ENCODE data around the gene CYCS.
"Not testable (repeated sequence)": the region's sequence is repeated elsewhere in the genome, so short reads cannot be mapped to it uniquely, and the experiment has no call there.

The CYCS gene

GRCh38 chr7:25098096-25099046, 26.7 kb downstream of the CYCS start:
- ATAC-seq = peak; percentile 75
- H3K27me3 Mint-ChIP-seq = no peaks in the 10 kb centered on the region

GRCh38 chr7:25095516-25096345, 29.3 kb downstream of the CYCS start:
- no peaks in the 10 kb centered on the region for H3K27me3 Mint-ChIP-seq
- no peak for ATAC-seq
- no peak overlapping the region for H3K4me3 Mint-ChIP-seq
- no peaks in the 10 kb centered on the region for H3K36me3 Mint-ChIP-seq
- no peak overlapping the region for H3K27ac Mint-ChIP-seq
- no peaks in the 10 kb centered on the region for H3K9me3 Mint-ChIP-seq
- H3K4me1 Mint-ChIP-seq = peaks cover 13% of the 10 kb centered on the region

More at GRCh38 chr7:25098096-25099046, 26.7 kb downstream of the CYCS start:
- Mint-ChIP-seq H3K36me3 (no peaks in the 10 kb centered on the region), H3K9me3 (no peaks in the 10 kb centered on the region), H3K27ac (no peak overlapping the region), H3K4me3 (no peak overlapping the region), H3K4me1 (peaks cover 9% of the 10 kb centered on the region)

- H3K27me3 Mint-ChIP-seq = no peaks in the 10 kb centered on the region
- ATAC-seq = peak; percentile 88
These were observed 31.7 kb downstream of the CYCS start for GRCh38 chr7:25093268-25093826.

GRCh38 chr7:25091779-25092178, 33.3 kb downstream of the CYCS start:
- Mint-ChIP-seq H3K36me3 (no peaks in the 10 kb centered on the region), H3K4me3 (no peak overlapping the region), H3K9me3 (no peaks in the 10 kb centered on the region), H3K27me3 (no peaks in the 10 kb centered on the region), H3K4me1 (peaks cover 29% of the 10 kb centered on the region), H3K27ac (no peak overlapping the region)
- no peak for ATAC-seq

More at GRCh38 chr7:25093268-25093826, 31.7 kb downstream of the CYCS start:
- H3K9me3 Mint-ChIP-seq = no peaks in the 10 kb centered on the region
- no peak overlapping the region for H3K27ac Mint-ChIP-seq
- H3K4me3 Mint-ChIP-seq = no peak overlapping the region
- H3K4me1 Mint-ChIP-seq = peaks cover 13% of the 10 kb centered on the region
- H3K36me3 Mint-ChIP-seq = no peaks in the 10 kb centered on the region

- Mint-ChIP-seq H3K9me3 (no peaks in the 10 kb centered on the region), H3K36me3 (no peaks in the 10 kb centered on the region), H3K4me1 (peaks cover 32% of the 10 kb centered on the region), H3K27ac (no peak overlapping the region), H3K27me3 (no peaks in the 10 kb centered on the region), H3K4me3 (no peak overlapping the region)
- ATAC-seq = no peak
These were observed 33.9 kb downstream of the CYCS start for GRCh38 chr7:25091176-25091575.

GRCh38 chr7:25090374-25090773, 34.7 kb downstream of the CYCS start:
- Mint-ChIP-seq H3K9me3 (no peaks in the 10 kb centered on the region), H3K36me3 (no peaks in the 10 kb centered on the region), H3K4me3 (no peak overlapping the region), H3K4me1 (peaks cover 32% of the 10 kb centered on the region), H3K27me3 (no peaks in the 10 kb centered on the region), H3K27ac (no peak overlapping the region)
- no peak for ATAC-seq

GRCh38 chr7:25087855-25088254, 37.2 kb downstream of the CYCS start:
- Mint-ChIP-seq H3K4me3 (no peak overlapping the region), H3K27me3 (no peaks in the 10 kb centered on the region), H3K4me1 (peaks cover 19% of the 10 kb centered on the region), H3K27ac (no peak overlapping the region), H3K9me3 (no peaks in the 10 kb centered on the region), H3K36me3 (no peaks in the 10 kb centered on the region)
- peak; percentile 91 for ATAC-seq

GRCh38 chr7:25084821-25085220, 40.2 kb downstream of the CYCS start:
- peaks cover 19% of the 10 kb centered on the region for H3K4me1 Mint-ChIP-seq
- H3K9me3 Mint-ChIP-seq = no peaks in the 10 kb centered on the region
- H3K36me3 Mint-ChIP-seq = no peaks in the 10 kb centered on the region
- no peak overlapping the region for H3K27ac Mint-ChIP-seq
- H3K4me3 Mint-ChIP-seq = no peak overlapping the region
- ATAC-seq = no peak
- H3K27me3 Mint-ChIP-seq = no peaks in the 10 kb centered on the region

GRCh38 chr7:25083201-25083600, 41.9 kb downstream of the CYCS start:
- no peak overlapping the region for H3K4me3 Mint-ChIP-seq
- no peaks in the 10 kb centered on the region for H3K36me3 Mint-ChIP-seq
- H3K27me3 Mint-ChIP-seq = no peaks in the 10 kb centered on the region
- H3K4me1 Mint-ChIP-seq = peaks cover 18% of the 10 kb centered on the region
- H3K9me3 Mint-ChIP-seq = no peaks in the 10 kb centered on the region
- no peak overlapping the region for H3K27ac Mint-ChIP-seq
- ATAC-seq = no peak

GRCh38 chr7:25082041-25082440, 43.0 kb downstream of the CYCS start:
- H3K9me3 Mint-ChIP-seq, H3K4me3 Mint-ChIP-seq, H3K36me3 Mint-ChIP-seq, ATAC-seq, H3K27me3 Mint-ChIP-seq, H3K27ac Mint-ChIP-seq, H3K4me1 Mint-ChIP-seq: not testable (repeated sequence)

- peaks cover 6% of the 10 kb centered on the region for H3K4me1 Mint-ChIP-seq
- H3K36me3 Mint-ChIP-seq = no peaks in the 10 kb centered on the region
- no peak overlapping the region for H3K4me3 Mint-ChIP-seq
- H3K27ac Mint-ChIP-seq = no peak overlapping the region
- H3K9me3 Mint-ChIP-seq = peaks cover 3% of the 10 kb centered on the region
- no peaks in the 10 kb centered on the region for H3K27me3 Mint-ChIP-seq
- ATAC-seq = no peak
These were observed 48.0 kb downstream of the CYCS start for GRCh38 chr7:25077096-25077495.

GRCh38 chr7:25075459-25075858, 49.6 kb downstream of the CYCS start:
- no peak for ATAC-seq
- Mint-ChIP-seq H3K4me1 (peaks cover 6% of the 10 kb centered on the region), H3K36me3 (no peaks in the 10 kb centered on the region), H3K4me3 (no peak overlapping the region), H3K27me3 (no peaks in the 10 kb centered on the region), H3K27ac (peak overlapping the region; percentile 68), H3K9me3 (peaks cover 3% of the 10 kb centered on the region)

GRCh38 chr7:25073451-25073850, 51.6 kb downstream of the CYCS start:
- Mint-ChIP-seq H3K27me3 (no peaks in the 10 kb centered on the region), H3K27ac (no peak overlapping the region), H3K4me3 (no peak overlapping the region), H3K36me3 (no peaks in the 10 kb centered on the region), H3K4me1 (peaks cover 13% of the 10 kb centered on the region), H3K9me3 (peaks cover 3% of the 10 kb centered on the region)
- ATAC-seq = no peak

Data from stimulated activated memory B cell treated with anti-CD40 and anti-IgM and Interleukin-4, amounts not matched to agents 10 μg/mL and 1 μg/mL and 100 μg/mL, for 72 hours (primary cell).